ENCODE measurements around the gene FCN1. TPM values are rescaled to one million over a fixed set of nuclear protein-coding genes. Genes with fewer than 3 reads are reported as not detected.

The FCN1 gene
- total RNA-seq, 3 donors from 2014 or later (not counting 1 experiment from before 2014, with no cell fraction given) = 22.7 to 70.3 (median 26.9) TPM

- no peaks in the 10 kb centered on the region for H3K36me3 ChIP-seq (ENCODE audit: control insufficient read depth, insufficient read depth, low read length)
- Mint-ChIP-seq H3K4me3 (no peak overlapping the region), H3K36me3 (no peaks in the 10 kb centered on the region), H3K4me1 (no peaks in the 10 kb centered on the region), H3K27me3 (ENCODE audit: low read depth in 2 of 2) (no peaks in the 10 kb centered on the region), H3K9me3 (no peaks in the 10 kb centered on the region), H3K27ac (no peak overlapping the region)
- H3K27ac ChIP-seq (ENCODE audit: low read length) = no peak overlapping the region
- intact Hi-C loops (cut with micrococcal nuclease) = no loop called here
- WGBS (ENCODE audit: insufficient coverage) = 83% methylated on average over 30 of the region's 30 CpGs
- no peaks in the 10 kb centered on the region for H3K9me3 ChIP-seq (ENCODE audit: control insufficient read depth, insufficient read depth, low read length)
- no peaks in the 10 kb centered on the region for H3K27me3 ChIP-seq (ENCODE audit: control insufficient read depth, insufficient read depth, low read length)
- TF ChIP-seq CTCF (IDR thresholded peaks at IDR 0.05) = no peak
- no peaks in the 10 kb centered on the region for H3K4me1 ChIP-seq (ENCODE audit: control insufficient read depth, insufficient read depth, low read length)
- DNase-seq = no peak
- no peak for ATAC-seq
- no peak overlapping the region for H3K4me3 ChIP-seq (ENCODE audit: low read length)
Observed at GRCh38 chr9:134870746-134871662, 46.7 kb downstream of the FCN1 start.

GRCh38 chr9:134870301-134870694 lies 47.4 kb downstream of the FCN1 start:
- Histone ChIP-seq H3K4me1 (ENCODE audit: control insufficient read depth, insufficient read depth, low read length) (no peaks in the 10 kb centered on the region), H3K4me3 (ENCODE audit: low read length) (no peak overlapping the region), H3K36me3 (ENCODE audit: control insufficient read depth, insufficient read depth, low read length) (no peaks in the 10 kb centered on the region), H3K27ac (ENCODE audit: low read length) (no peak overlapping the region), H3K9me3 (ENCODE audit: control insufficient read depth, insufficient read depth, low read length) (no peaks in the 10 kb centered on the region), H3K27me3 (ENCODE audit: control insufficient read depth, insufficient read depth, low read length) (no peaks in the 10 kb centered on the region)
- H3K4me1 Mint-ChIP-seq = no peaks in the 10 kb centered on the region
- no peaks in the 10 kb centered on the region for H3K9me3 Mint-ChIP-seq
- ATAC-seq (no peak), DNase-seq (no peak)
- intact Hi-C loops (cut with micrococcal nuclease) = no loop called here
- no peak for TF ChIP-seq CTCF (IDR thresholded peaks at IDR 0.05)
- 82% methylated on average over 11 of the region's 11 CpGs for WGBS (ENCODE audit: insufficient coverage)
- no peak overlapping the region for H3K27ac Mint-ChIP-seq
- no peaks in the 10 kb centered on the region for H3K27me3 Mint-ChIP-seq (ENCODE audit: low read depth in 2 of 2)
- H3K36me3 Mint-ChIP-seq = no peaks in the 10 kb centered on the region
- no peak overlapping the region for H3K4me3 Mint-ChIP-seq

- Histone ChIP-seq H3K4me3 (ENCODE audit: low read length) (no peak overlapping the region), H3K4me1 (ENCODE audit: control insufficient read depth, insufficient read depth, low read length) (no peaks in the 10 kb centered on the region), H3K36me3 (ENCODE audit: control insufficient read depth, insufficient read depth, low read length) (no peaks in the 10 kb centered on the region), H3K9me3 (ENCODE audit: control insufficient read depth, insufficient read depth, low read length) (no peaks in the 10 kb centered on the region), H3K27me3 (ENCODE audit: control insufficient read depth, insufficient read depth, low read length) (no peaks in the 10 kb centered on the region), H3K27ac (ENCODE audit: low read length) (no peak overlapping the region)
- DNase-seq = no peak
- Mint-ChIP-seq H3K9me3 (no peaks in the 10 kb centered on the region), H3K4me1 (no peaks in the 10 kb centered on the region), H3K36me3 (no peaks in the 10 kb centered on the region), H3K27me3 (ENCODE audit: low read depth in 2 of 2) (no peaks in the 10 kb centered on the region), H3K27ac (no peak overlapping the region), H3K4me3 (no peak overlapping the region)
- intact Hi-C loops (cut with micrococcal nuclease) = no loop called here
- WGBS (ENCODE audit: insufficient coverage) = 78% methylated on average over 17 of the region's 17 CpGs
- ATAC-seq = no peak
- TF ChIP-seq CTCF (IDR thresholded peaks at IDR 0.05) = no peak
Observed at GRCh38 chr9:134869554-134870300, 48.0 kb downstream of the FCN1 start.
